Colonic mucosa (tissue), 4 donors: ENCODE results near the gene RYR2. TPM values are rescaled to one million over a fixed set of nuclear protein-coding genes. Genes with fewer than 3 reads are reported as not detected.

ENCODE experiments used
- DNase-seq: peaks from one replicate; pipeline ENCODE4 v3.0.0-alpha.2; 2020
- H3K27ac ChIP-seq: fragments of 200-600 bp; one replicate; pipeline ENCODE4 v1.8.0; 2021
- H3K27me3 ChIP-seq: fragments of 200-600 bp; one replicate; pipeline ENCODE4 v1.8.0; 2021
- H3K36me3 ChIP-seq: fragments of 200-600 bp; one replicate; pipeline ENCODE4 v1.8.0; 2021
- H3K4me1 ChIP-seq: fragments of 200-600 bp; one replicate; pipeline ENCODE4 v1.8.0; 2021; ENCODE audit warnings: mild to moderate bottlenecking
- H3K4me3 ChIP-seq: fragments of 200-600 bp; one replicate; pipeline ENCODE4 v1.8.0; 2021
- H3K9ac ChIP-seq, 2 donors: one replicate each; pipeline ENCODE4 v1.7.0; 2013; ENCODE audit warnings: control low read depth in 2 of 2, low read depth in 2 of 2, low read length in 2 of 2
- H3K9me3 ChIP-seq: fragments of 200-600 bp; one replicate; pipeline ENCODE4 v1.8.0; 2021
- intact Hi-C: fragments of 100-400 bp; cut with DNase I; formaldehyde crosslinking; loops from one replicate; pipeline ENCODE4 v1.14.1; 2022
- total RNA-seq, 2 donors: library from RNA; stranded (reverse); fragmentation: NEBNext Ultra II Directional in 1 of 2; extraction: Animal tissue kit (Norgen Biotek cat#: 25700) in 1 of 2; gene quantifications; one replicate each; pipeline ENCODE4 v1.2.1, GENCODE V29; 2021
- TF ChIP-seq, protein P1 (sequence below): fragments of 200-600 bp; IDR thresholded peaks from one replicate; pipeline ENCODE4 v1.8.0; 2022; ENCODE audit warnings: antibody characterized with exemption, mild to moderate bottlenecking
- donor health status: healthy.
- donor health status: DM: no; HTN: no; CAD: no.
- donor health status: DM: no; HTN: no; CAD: no.

Gene RYR2
- total RNA-seq, 2 donors from 2014 or later, result 0.15 to 0.56 TPM

DNA sequence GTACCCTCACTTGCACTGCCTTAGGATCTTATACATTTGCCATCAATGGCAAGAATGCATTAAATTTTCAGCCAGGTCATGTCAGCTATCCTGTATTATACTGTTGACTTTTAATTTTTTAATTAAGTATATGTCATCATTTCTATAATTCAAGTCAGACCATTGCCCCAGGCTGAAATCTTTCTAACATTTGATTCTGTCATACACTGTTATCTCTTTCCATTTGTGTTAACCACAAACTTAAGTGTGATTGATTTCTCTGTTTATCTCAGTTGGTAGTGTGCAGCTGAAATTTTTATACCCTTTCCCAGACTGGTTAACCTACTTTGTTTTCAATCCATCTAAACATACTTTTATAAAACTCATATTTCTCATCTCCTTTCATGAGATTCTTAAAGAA, 695.5 kb downstream of the RYR2 start:
- no peaks in the 10 kb centered on the region for H3K4me1 ChIP-seq
- H3K9me3 ChIP-seq, result no peaks in the 10 kb centered on the region
- H3K36me3 ChIP-seq, result no peaks in the 10 kb centered on the region
- no peak overlapping the region for H3K4me3 ChIP-seq
- DNase-seq, result no peak
- H3K9ac ChIP-seq, result no peak overlapping the region
- TF ChIP-seq, protein P1, sequence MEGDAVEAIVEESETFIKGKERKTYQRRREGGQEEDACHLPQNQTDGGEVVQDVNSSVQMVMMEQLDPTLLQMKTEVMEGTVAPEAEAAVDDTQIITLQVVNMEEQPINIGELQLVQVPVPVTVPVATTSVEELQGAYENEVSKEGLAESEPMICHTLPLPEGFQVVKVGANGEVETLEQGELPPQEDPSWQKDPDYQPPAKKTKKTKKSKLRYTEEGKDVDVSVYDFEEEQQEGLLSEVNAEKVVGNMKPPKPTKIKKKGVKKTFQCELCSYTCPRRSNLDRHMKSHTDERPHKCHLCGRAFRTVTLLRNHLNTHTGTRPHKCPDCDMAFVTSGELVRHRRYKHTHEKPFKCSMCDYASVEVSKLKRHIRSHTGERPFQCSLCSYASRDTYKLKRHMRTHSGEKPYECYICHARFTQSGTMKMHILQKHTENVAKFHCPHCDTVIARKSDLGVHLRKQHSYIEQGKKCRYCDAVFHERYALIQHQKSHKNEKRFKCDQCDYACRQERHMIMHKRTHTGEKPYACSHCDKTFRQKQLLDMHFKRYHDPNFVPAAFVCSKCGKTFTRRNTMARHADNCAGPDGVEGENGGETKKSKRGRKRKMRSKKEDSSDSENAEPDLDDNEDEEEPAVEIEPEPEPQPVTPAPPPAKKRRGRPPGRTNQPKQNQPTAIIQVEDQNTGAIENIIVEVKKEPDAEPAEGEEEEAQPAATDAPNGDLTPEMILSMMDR, result no peak
- no peak overlapping the region for H3K27ac ChIP-seq
- H3K27me3 ChIP-seq, result no peaks in the 10 kb centered on the region
- intact Hi-C loops, result no loop called here

DNA sequence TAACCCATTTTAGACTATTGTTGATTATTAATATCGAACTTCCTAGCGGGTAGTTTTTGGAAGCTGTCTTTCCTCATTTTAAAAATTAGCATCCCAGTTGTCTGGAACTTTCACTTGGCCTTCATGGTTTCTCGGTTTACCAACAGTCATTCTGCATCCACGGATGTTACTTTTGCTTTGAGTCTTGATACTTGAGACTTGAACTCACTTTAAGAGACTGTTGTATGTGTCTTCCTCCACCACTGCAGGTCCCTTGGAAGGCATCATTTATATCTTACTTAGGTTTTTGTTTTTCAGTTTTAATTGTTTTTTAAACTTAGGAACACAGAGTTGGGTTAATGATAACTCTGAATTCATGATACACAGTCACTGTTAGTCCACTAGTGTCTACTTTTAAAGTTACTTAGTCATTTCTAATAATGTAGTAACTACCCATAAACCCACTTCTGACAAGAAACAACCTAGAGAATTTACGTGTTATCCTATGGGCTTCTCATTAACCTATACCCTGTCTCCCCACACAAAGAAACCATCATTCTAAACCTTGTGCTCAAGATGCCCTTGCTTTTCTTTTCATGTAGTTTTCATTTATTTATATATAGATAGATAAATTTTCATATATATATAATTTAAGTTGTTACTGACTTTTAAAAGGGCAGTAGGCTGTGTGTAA, 696.1 kb downstream of the RYR2 start:
- Histone ChIP-seq H3K9ac (no peak overlapping the region), H3K36me3 (no peaks in the 10 kb centered on the region), H3K4me1 (no peaks in the 10 kb centered on the region), H3K4me3 (no peak overlapping the region), H3K27ac (no peak overlapping the region), H3K27me3 (no peaks in the 10 kb centered on the region), H3K9me3 (no peaks in the 10 kb centered on the region)
- TF ChIP-seq, protein P1, result no peak
- no peak for DNase-seq
- intact Hi-C loops, result no loop called here

DNA sequence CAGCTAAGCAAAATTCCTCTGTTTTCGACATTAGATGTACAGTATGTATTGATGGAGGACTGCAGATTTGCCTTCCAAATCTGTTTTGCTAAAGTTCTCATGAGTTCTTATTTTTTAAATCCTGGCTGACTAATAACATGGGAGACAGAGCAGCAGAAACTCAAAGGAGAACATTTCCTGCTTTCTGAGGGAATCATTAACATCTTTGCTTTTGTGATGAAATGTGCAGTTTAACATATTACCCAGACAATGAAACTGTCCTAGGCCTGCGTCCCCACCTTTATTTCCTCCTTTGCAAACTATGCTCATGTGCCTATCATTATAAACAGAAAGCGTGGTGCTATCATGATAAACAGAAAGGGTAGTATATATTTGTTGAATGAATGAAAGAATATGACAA, 698.9 kb downstream of the RYR2 start:
- Histone ChIP-seq H3K4me1 (no peaks in the 10 kb centered on the region), H3K27me3 (no peaks in the 10 kb centered on the region), H3K27ac (no peak overlapping the region), H3K9ac (no peak overlapping the region), H3K9me3 (no peaks in the 10 kb centered on the region), H3K36me3 (no peaks in the 10 kb centered on the region), H3K4me3 (no peak overlapping the region)
- intact Hi-C loops, result no loop called here
- DNase-seq, result no peak
- TF ChIP-seq, protein P1, result no peak

DNA sequence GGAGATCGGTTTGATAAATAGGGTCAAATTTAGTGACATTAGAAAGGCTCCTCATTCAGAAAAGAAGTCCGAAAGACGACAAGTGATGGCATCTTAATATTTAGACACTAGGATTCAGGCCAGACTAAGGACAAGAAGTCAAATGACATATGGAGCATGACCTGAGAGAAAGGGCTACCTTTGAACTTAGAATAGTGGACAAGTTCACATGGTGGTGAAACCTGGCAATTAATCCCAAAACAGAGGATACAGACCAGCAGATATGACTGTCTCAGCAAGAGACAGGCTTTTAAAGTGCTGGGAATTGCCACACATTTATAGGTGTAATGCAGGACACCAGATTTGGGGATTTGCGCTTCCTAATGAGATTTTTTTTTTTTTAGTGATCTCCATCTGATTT, 703.6 kb downstream of the RYR2 start:
- Histone ChIP-seq H3K4me3 (no peak overlapping the region), H3K27me3 (no peaks in the 10 kb centered on the region), H3K36me3 (no peaks in the 10 kb centered on the region), H3K9me3 (no peaks in the 10 kb centered on the region), H3K4me1 (no peaks in the 10 kb centered on the region), H3K9ac (no peak overlapping the region), H3K27ac (no peak overlapping the region)
- TF ChIP-seq, protein P1, result no peak
- intact Hi-C loops, result no loop called here
- DNase-seq, result no peak

DNA sequence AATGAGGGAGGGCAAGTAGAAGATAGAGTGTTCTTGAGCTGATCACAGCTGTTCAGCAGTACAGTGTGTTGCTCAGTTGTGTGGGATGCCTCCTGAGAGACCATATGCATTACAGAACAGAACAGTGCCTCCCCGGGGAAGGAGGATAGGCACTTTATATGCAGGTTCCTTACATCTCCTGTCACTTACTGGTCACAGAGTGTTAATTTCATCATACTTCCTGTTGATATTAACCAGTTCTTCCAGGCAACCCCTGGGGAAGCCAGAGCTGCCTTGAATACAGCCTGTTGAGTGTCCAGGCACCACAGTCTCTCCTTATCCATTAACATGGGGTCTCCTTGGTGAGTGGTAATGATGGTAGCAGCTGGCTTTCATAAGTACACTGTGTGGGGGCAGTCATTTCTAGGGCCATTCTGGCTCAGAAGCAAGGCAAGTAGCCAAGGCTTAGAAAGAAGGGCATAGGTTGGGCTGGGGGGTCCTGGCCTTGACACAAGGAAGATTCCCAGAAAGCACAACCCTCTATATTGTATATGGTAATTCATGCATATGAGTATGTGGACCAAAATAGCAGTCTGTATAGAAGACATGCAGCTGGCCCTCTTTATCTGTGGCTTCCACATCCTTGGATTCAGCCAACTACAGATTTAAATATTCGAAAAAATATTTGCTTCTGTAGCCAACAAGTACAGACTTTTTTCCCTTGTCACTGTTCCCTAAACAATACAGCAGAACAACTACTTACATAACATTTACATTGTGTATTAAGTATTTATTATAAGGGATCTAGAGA, 706.4 kb downstream of the RYR2 start:
- Histone ChIP-seq H3K4me1 (no peaks in the 10 kb centered on the region), H3K9ac (no peak overlapping the region), H3K27me3 (no peaks in the 10 kb centered on the region), H3K27ac (no peak overlapping the region), H3K4me3 (no peak overlapping the region), H3K36me3 (no peaks in the 10 kb centered on the region), H3K9me3 (no peaks in the 10 kb centered on the region)
- TF ChIP-seq, protein P1, result no peak
- DNase-seq, result no peak
- intact Hi-C loops, result no loop called here
